Suprapubic skin (tissue), 4 donors: ENCODE results near the gene ZC3H12C.

Experiments
- CTCF ChIP-seq, 2 donors: fragments of 200-600 bp in 1 of 2; fragments of 450-650 bp in 1 of 2; sonication (generic) in 1 of 2; IDR thresholded peaks; one replicate each; pipeline ENCODE4 v1.5.1; 2016 to 2019; ENCODE audit warnings: antibody characterized with exemption in 2 of 2, mild to moderate bottlenecking in 1 of 2, moderate library complexity in 1 of 2
- EP300 ChIP-seq: sonication (generic); formaldehyde crosslinking; IDR thresholded peaks from one replicate; pipeline ENCODE4 v1.6.1; 2017; ENCODE audit warnings: antibody characterized with exemption
- POLR2AphosphoS5 ChIP-seq, 3 donors: sonication (generic); formaldehyde crosslinking; IDR thresholded peaks; one replicate each; pipeline ENCODE4 v1.6.1; 2017; ENCODE audit warnings: antibody characterized with exemption in 3 of 3

- TF ChIP-seq POLR2AphosphoS5 (IDR thresholded peaks at IDR 0.05): no peak
- no peak for TF ChIP-seq CTCF (IDR thresholded peaks at IDR 0.05)
- no peak for TF ChIP-seq EP300
These were observed 4.5 kb upstream of the ZC3H12C start for GRCh38 chr11:110088535-110089344.
